T-helper 17 cell (primary cell): ENCODE results near the gene OR1D5. TPM values are rescaled to one million over a fixed set of nuclear protein-coding genes. Genes with fewer than 3 reads are reported as not detected.
"Not testable (repeated sequence)": the region's sequence is repeated elsewhere in the genome, so short reads cannot be mapped to it uniquely, and the experiment has no call there.

Experiments
- ATAC-seq: fragments of 150-1000 bp; cut with Tn5 transposase; 2 replicates; pipeline ENCODE4 v1.10.0; 2021; ENCODE audit warnings: mild to moderate bottlenecking, moderate library complexity
- DNase-seq, 3 donors: peaks; one replicate each; pipeline versions ENCODE4 v3.0.0 to v3.0.0-alpha.2; 2020 to 2021
- H3K9me3 ChIP-seq: one replicate; pipeline ENCODE4 v1.7.0; 2013; ENCODE audit warnings: low read length, mild to moderate bottlenecking; ENCODE audit not compliant: control insufficient read depth, poor library complexity, severe bottlenecking
- H3K27ac Mint-ChIP-seq: one replicate; pipeline ENCODE4 v1.8.0; 2022; ENCODE audit warnings: mild to moderate bottlenecking, moderate library complexity, mixed read lengths
- H3K27me3 Mint-ChIP-seq: one replicate; pipeline ENCODE4 v1.8.0; 2022; ENCODE audit warnings: mixed read lengths
- H3K36me3 Mint-ChIP-seq: one replicate; pipeline ENCODE4 v1.8.0; 2022; ENCODE audit warnings: low read depth, mixed read lengths
- H3K4me1 Mint-ChIP-seq: one replicate; pipeline ENCODE4 v1.8.0; 2022; ENCODE audit warnings: mild to moderate bottlenecking, mixed read lengths
- H3K4me3 Mint-ChIP-seq: one replicate; pipeline ENCODE4 v1.8.0; 2022; ENCODE audit warnings: mild to moderate bottlenecking, moderate library complexity, mixed read lengths
- total RNA-seq, 4 donors: library from RNA in 2 of 4; stranded (reverse) in 2 of 4; gene quantifications; one replicate each; pipeline ENCODE4 v1.2.3 and lab custom pipeline; 2022 to 2026

OR1D5 gene
- total RNA-seq (not detected), total RNA-seq (lab: John Stamatoyannopoulos, UW) (0 reads per million in 2 donors)

GRCh38 chr17:3063507-3063906 lies at the start of gene OR1D5:
Gene OR1D5 (minus strand): TSS chr17:3063607. CDS start chr17:3063607, 0 bp downstream.
- not testable (repeated sequence) for H3K9me3 ChIP-seq, H3K27me3 Mint-ChIP-seq, ATAC-seq, H3K36me3 Mint-ChIP-seq, H3K4me3 Mint-ChIP-seq, H3K4me1 Mint-ChIP-seq, DNase-seq, H3K27ac Mint-ChIP-seq

- Mint-ChIP-seq H3K4me3 (no peak within 1 kb of the TSS), H3K4me1 (no peaks in the 10 kb centered on the region), H3K27ac (no peak within 1 kb of the TSS), H3K27me3 (peaks cover 11% of the 10 kb centered on the region), H3K36me3 (no peaks in the 10 kb centered on the region)
- H3K9me3 ChIP-seq: peaks cover 6% of the 10 kb centered on the region
- DNase-seq (no peak), ATAC-seq (no peak)
Measured at GRCh38 chr17:3104322-3104721, 40.9 kb upstream of the OR1D5 start, which contains the start of gene OR1D2. Gene OR1D2 (minus strand): TSS chr17:3104422. CDS start chr17:3092996, 11,426 bp downstream.

- H3K27ac Mint-ChIP-seq, H3K4me1 Mint-ChIP-seq, ATAC-seq, H3K36me3 Mint-ChIP-seq, H3K9me3 ChIP-seq, DNase-seq, H3K4me3 Mint-ChIP-seq: not testable (repeated sequence)
- peaks cover 15% of the 10 kb centered on the region for H3K27me3 Mint-ChIP-seq
Measured at GRCh38 chr17:3073850-3074249, 10.4 kb upstream of the OR1D5 start.

GRCh38 chr17:3065192-3065591 lies 1.8 kb upstream of the OR1D5 start:
- DNase-seq, ATAC-seq, H3K4me3 Mint-ChIP-seq: not testable (repeated sequence)

GRCh38 chr17:3062824-3063377 lies 506 bp downstream of the OR1D5 start:
- DNase-seq, H3K4me3 Mint-ChIP-seq, ATAC-seq, H3K9me3 ChIP-seq, H3K4me1 Mint-ChIP-seq, H3K27me3 Mint-ChIP-seq, H3K27ac Mint-ChIP-seq, H3K36me3 Mint-ChIP-seq: not testable (repeated sequence)

More at GRCh38 chr17:3065192-3065591, 1.8 kb upstream of the OR1D5 start:
- H3K36me3 Mint-ChIP-seq, H3K27me3 Mint-ChIP-seq, H3K4me1 Mint-ChIP-seq, H3K27ac Mint-ChIP-seq, H3K9me3 ChIP-seq: not testable (repeated sequence)

GRCh38 chr17:3054868-3055267 lies 8.5 kb downstream of the OR1D5 start:
- H3K27ac Mint-ChIP-seq, DNase-seq, H3K4me3 Mint-ChIP-seq, H3K4me1 Mint-ChIP-seq, H3K27me3 Mint-ChIP-seq, H3K9me3 ChIP-seq, H3K36me3 Mint-ChIP-seq, ATAC-seq: not testable (repeated sequence)

GRCh38 chr17:3049705-3050295 lies 13.6 kb downstream of the OR1D5 start:
- ATAC-seq (no peak), DNase-seq (no peak)
- H3K36me3 Mint-ChIP-seq: no peaks in the 10 kb centered on the region
- no peaks in the 10 kb centered on the region for H3K27me3 Mint-ChIP-seq
- H3K4me1 Mint-ChIP-seq: peaks cover 10% of the 10 kb centered on the region
- H3K4me3 Mint-ChIP-seq: peak overlapping the region; percentile 56
- no peak overlapping the region for H3K27ac Mint-ChIP-seq
- no peaks in the 10 kb centered on the region for H3K9me3 ChIP-seq

GRCh38 chr17:3048727-3049471 lies 14.5 kb downstream of the OR1D5 start:
- H3K4me1 Mint-ChIP-seq: peaks cover 10% of the 10 kb centered on the region
- H3K9me3 ChIP-seq: no peaks in the 10 kb centered on the region
- ATAC-seq: peak; percentile 98
- no peaks in the 10 kb centered on the region for H3K36me3 Mint-ChIP-seq
- H3K27ac Mint-ChIP-seq: peak overlapping the region; percentile 75
- H3K27me3 Mint-ChIP-seq: no peaks in the 10 kb centered on the region
- H3K4me3 Mint-ChIP-seq: peak overlapping the region; percentile 93
- peak; percentile 82 to 91 (median 85) for DNase-seq

GRCh38 chr17:3046753-3047152 lies 16.7 kb downstream of the OR1D5 start:
- ATAC-seq (no peak), DNase-seq (no peak)
- Mint-ChIP-seq H3K27me3 (no peaks in the 10 kb centered on the region), H3K27ac (no peak overlapping the region), H3K36me3 (no peaks in the 10 kb centered on the region), H3K4me3 (no peak overlapping the region), H3K4me1 (peaks cover 10% of the 10 kb centered on the region)
- no peaks in the 10 kb centered on the region for H3K9me3 ChIP-seq

- H3K4me1 Mint-ChIP-seq: peaks cover 14% of the 10 kb centered on the region
- H3K4me3 Mint-ChIP-seq: no peak overlapping the region
- no peak overlapping the region for H3K27ac Mint-ChIP-seq
- no peaks in the 10 kb centered on the region for H3K9me3 ChIP-seq
- H3K36me3 Mint-ChIP-seq: no peaks in the 10 kb centered on the region
- no peaks in the 10 kb centered on the region for H3K27me3 Mint-ChIP-seq
- ATAC-seq (no peak), DNase-seq (no peak)
Measured at GRCh38 chr17:3043737-3044365, 19.6 kb downstream of the OR1D5 start.

- H3K9me3 ChIP-seq: no peaks in the 10 kb centered on the region
- peaks cover 13% of the 10 kb centered on the region for H3K4me1 Mint-ChIP-seq
- no peak for DNase-seq
- H3K4me3 Mint-ChIP-seq: peak overlapping the region; percentile 15
- H3K27ac Mint-ChIP-seq: no peak overlapping the region
- no peaks in the 10 kb centered on the region for H3K27me3 Mint-ChIP-seq
- H3K36me3 Mint-ChIP-seq: no peaks in the 10 kb centered on the region
- no peak for ATAC-seq
Measured at GRCh38 chr17:3040882-3041281, 22.5 kb downstream of the OR1D5 start.

GRCh38 chr17:3039736-3040135 lies 23.7 kb downstream of the OR1D5 start:
- DNase-seq (no peak), ATAC-seq (peak; percentile 82)
- peak overlapping the region; percentile 4 for H3K4me3 Mint-ChIP-seq
- H3K4me1 Mint-ChIP-seq: peaks cover 17% of the 10 kb centered on the region
- H3K36me3 Mint-ChIP-seq: no peaks in the 10 kb centered on the region
- peak overlapping the region; percentile 34 for H3K27ac Mint-ChIP-seq
- no peaks in the 10 kb centered on the region for H3K27me3 Mint-ChIP-seq
- no peaks in the 10 kb centered on the region for H3K9me3 ChIP-seq

- no peak overlapping the region for H3K4me3 Mint-ChIP-seq
- no peaks in the 10 kb centered on the region for H3K27me3 Mint-ChIP-seq
- H3K27ac Mint-ChIP-seq: peak overlapping the region; percentile 34
- no peaks in the 10 kb centered on the region for H3K36me3 Mint-ChIP-seq
- no peaks in the 10 kb centered on the region for H3K9me3 ChIP-seq
- no peak for DNase-seq
- ATAC-seq: no peak
- peaks cover 17% of the 10 kb centered on the region for H3K4me1 Mint-ChIP-seq
Measured at GRCh38 chr17:3038941-3039340, 24.5 kb downstream of the OR1D5 start.
